Astrocyte of the hippocampus (primary cell): ENCODE results near the gene GRB2.
"Not testable (repeated sequence)": the region's sequence is repeated elsewhere in the genome, so short reads cannot be mapped to it uniquely, and the experiment has no call there.

ENCODE experiments used
- DNase-seq: peaks from one replicate; pipeline ENCODE4 v3.0.0; 2011; ENCODE audit warnings: low read depth, low spot score

The GRB2 gene

DNA sequence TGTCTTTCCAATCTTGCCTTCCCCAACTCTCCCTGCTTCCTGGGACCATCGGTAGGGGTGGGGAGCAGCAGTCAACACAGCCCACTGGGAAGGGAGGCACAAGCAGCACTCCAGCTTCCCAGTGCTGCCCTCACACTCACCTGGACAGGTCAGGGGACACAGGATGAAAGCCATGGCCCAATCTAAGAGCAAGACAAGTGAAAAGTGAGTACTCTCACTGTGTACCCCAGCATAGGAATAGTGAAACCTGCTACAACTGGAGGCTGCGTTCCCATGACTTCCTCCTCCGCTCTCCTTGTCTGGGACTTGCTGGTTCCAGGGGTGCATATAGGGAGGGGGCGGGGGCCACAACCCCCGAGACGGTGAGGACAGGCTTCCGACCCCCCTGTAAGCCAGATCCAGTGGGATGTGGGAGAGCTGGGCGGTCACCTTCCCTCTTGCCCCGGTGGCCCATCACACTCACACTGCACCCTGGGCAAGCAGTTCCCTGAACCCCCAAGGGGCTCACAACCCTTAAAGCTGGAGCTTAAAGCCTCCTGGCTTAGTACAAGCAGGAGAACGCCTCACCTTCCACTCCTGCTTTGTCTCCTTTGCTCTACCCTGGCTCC, 86.8 kb downstream of the GRB2 start:
- no peak for DNase-seq

DNA sequence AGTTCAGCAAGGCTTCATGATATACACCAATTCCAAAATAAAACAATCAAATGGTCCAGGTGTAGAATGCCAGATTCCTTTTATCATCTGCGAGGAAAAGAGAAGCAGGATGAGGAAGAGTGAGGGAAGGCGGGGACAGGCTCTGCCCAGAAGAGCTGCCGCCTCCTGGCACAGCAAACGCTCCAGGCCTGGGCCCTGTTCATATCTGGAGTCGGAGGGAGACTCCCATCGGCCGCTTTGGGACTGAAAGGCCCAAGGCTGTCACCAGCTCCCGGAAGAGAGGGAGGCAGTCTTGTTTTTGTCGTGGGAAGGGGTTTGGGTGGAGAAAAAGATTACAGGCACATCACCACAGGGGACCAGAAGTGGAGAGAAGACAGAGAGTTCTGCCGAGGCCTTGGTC, 87.3 kb downstream of the GRB2 start:
- DNase-seq, result no peak

DNA sequence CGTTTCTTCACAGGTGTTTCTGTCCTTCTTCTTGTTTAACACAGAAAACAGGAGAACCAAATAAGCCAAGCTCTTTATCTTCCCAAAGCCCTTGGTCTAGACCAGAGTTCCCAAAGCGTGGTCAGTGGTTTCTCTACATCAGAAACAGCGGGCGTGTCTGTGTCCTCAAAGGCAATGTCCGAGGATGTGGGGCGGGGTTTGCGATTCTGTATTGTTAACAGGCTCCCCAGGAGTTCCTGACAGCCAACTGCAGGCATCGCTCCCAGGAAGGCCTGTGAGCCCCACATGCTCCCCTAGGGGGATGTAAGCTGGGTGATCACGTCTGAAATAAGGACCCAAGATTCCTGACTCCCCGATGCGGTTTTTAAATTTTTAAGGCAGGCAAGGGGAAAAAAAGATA, 87.8 kb downstream of the GRB2 start:
- DNase-seq, result peak; percentile 57

DNA sequence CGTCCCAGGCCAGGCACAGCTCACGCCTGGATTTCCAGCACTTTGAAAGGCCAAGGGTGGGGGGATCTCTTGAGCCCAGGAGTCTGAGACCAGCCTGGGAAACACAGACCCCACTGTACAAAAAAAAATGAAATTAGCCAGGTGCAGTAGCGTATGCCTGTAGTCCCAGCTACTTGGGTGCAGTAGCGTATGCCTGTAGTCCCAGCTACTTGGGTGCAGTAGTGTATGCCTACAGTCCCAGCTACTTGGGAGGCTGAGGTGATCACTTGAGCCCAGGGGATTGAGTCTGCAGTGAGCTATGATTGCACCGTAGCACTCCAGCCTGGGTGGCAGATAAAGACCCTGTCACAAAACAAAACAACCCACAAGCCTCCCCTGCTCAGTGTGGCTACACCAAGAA, 89.2 kb downstream of the GRB2 start:
- DNase-seq, result no peak

DNA sequence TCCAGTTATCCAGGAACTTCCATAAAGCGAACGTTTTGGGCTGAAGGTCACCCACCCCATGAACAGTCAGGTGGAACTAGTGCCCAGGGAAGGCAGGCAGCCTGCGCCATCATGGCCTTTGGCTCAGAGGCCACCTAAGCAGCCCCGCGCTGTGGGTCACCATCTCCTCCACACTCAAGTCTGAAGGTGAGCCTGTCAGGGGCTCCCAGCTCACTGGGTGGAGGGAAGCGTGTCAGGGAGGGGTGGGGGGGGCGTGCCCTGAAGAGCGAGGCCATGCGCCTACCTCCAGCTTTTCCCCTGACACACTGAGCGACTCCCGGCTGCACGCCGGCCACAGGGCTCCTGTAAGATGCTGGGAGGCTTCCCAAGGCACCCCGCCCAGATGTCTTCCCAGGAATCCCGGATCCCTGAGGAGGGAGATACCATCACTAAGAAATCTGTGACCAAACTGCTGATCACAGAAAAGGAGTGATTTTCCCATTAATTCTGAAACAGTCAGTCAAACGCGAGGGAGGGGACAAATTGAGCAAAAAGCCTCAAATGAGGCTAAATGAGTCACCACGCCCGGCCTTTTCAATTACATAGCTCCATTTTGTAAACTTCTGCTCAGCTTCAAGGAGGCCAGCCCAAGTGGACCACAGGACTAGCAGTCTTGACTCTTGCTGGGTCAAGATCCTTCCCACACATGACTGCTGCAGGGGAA, 89.8 kb downstream of the GRB2 start:
- peak; percentile 53 for DNase-seq

DNA sequence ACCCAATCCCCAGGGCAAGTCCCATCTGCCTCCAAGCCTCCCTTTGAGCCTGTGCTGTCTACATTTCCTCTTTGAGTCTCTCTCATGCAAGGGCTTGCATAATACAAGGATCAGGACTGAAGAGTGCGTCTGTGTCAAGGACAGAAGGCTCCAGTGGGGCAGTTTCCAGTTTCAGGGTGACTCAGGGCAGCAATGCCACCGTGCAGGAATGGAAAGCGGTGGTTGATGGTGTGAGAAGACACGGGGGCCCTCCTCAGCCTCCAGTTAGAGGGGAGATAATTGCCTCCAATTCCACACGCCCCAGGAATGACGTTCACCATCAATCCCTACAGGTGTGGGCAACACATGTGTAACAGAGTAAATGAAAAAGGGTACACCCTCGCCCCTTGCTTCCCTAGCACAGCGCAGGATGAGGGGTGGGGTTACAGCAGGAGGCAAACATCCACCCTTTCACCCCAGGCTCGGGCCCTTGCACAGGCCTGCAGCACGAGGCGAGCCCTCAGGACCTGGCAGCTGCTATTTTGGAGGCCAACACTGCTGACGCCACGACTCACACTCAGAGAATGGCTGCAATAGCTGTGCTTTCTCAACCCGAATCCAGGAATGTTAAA, 91.4 kb downstream of the GRB2 start:
- no peak for DNase-seq

DNA sequence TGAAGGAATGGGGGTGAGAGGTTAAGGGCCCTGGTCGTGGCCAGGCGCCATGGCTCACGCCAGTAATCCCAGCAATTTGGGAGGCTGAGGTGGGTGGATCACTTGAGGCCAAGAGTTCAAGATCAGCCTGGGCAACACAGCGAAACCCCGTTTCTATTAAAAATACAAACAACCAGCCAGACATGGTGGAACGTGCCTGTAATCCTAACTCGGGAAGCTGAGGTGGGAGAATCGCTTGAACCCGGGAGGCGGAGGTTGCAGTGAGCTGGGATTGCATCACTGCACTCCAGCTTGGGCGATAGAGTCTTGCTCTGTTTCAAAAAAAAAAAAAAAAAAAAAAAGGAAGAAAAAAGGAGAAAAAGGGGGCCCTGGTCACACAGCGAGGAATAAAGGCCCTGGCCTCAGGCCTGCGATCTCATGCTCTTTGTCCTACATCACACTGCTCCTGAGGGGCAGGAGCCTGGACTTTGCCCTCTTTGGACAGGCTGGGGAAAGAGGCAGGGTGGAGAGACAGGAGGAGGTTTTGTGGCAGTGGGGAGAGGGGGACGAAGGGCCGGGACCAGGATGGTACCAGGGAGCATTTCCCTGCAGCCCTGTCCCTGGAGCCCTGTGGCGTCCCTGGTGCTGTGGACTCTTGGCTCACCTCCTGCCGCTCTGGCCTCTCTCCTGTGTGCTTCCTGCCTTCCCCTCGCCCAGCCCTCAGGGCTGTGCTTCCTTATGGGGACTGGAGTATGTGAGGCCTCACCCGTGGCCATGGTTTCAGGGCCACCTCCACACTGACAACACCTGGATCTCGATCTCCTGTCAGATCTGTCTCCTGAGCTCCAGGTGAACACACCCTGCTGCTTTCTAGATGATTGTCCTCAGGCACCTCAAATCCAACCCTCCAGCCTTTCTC, 96.5 kb downstream of the GRB2 start:
- DNase-seq, result no peak

DNA sequence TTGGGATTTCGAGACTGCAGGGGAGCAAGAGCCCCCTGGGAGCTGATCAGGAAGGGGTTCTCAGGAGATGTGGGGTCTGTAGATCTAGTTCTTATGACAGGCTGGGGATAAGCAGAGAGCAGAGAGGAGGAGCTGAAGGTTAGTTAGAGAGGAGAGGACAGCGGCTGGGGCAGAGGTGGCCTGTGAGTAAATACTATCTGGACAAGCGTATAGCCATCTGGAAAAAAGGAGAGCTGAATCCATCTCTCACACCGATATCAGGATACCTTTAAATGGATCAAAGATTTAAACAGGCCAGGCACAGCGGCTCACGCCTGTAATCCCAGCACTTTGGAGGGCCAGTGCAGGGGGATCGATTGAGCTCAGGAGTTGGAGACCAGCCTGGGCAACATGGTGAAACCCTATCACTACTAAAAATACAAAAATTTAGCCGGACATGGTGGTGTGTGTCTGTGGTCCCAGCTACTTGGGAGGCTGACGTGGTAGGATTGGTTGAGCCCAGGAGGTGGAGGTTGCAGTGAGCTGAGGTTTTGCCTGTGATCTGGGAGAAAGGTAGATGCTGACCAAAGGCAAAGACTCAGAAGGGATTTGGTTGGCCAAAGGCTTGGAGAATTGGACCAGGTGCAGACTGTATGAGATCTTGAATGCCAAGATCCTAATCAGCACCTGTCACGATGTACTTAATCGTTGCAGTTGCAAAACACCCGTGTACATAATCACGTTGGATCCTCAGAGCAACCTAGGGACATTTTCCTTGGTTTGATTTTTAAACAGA, 97.3 kb downstream of the GRB2 start:
- DNase-seq, result no peak

DNA sequence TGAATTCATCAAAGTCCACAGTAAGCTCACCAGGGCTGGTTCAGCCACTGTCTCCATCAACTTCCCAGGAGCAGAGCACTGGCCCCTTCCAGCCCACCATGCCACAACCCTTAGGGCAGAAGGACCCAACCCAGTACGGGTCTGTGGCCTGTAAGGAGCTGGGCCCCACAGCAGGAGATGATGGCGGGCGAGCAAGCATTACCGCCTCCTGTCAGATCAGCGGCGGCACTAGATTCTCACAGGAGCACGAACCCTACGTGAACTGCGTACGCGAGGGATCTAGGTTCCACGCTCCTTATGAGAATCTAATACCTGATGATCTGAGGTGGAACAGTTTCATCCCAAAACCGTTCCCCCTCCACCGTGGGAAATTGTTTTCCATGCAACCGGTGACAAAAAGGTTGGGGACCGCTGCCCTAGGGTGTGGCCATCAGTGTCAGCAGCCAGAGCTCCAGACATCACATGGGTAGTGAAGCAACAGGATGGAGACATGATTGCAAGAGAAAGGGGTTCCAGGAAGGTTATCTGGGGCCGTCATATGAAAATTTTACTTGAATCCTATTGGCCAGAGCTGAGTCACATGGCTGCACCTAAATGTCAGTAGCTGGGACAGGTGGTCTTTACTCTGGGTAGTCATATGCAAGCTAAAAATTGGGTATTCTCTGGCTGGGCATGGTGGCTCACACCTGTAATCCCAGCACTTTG, 103.8 kb downstream of the GRB2 start:
- no peak for DNase-seq

DNA sequence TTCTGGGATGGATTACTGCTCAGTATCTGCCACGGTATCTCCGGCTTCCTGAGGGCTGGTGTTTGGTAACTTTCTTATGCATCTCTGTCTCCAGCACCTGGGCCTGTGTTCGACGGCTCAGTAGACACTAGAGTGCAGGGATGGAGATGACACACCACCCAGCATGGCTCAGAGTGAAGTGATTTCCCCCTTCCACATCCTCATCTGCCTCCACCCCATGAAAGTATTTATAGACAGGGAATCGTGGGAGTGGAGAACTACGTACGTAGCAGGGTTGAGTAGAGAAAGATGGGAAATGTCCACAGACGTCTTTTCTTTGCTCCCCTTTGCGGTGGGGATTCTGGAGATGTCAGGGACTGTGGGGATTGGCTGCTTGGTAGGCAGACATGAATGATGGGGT, 104.4 kb downstream of the GRB2 start:
- DNase-seq, result no peak

DNA sequence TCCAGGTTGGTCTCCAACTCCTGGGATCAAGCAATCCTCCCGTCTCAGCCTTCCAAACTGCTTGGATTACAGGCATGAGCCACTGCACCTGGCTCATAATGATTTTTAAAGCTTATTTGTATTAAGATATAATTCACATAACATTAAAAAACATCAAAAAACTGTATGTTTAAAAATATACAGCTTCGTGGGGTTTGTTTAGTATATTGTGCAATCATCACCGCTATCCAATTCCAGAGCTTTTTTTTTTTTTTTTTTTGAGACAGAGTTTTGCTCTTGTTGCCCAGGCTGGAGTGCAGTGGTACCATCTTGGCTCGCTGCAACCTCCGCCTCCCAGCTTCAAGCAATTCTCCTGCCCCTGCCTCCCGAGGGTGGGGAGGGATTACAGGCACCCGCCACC, 105.2 kb downstream of the GRB2 start:
- no peak for DNase-seq

DNA sequence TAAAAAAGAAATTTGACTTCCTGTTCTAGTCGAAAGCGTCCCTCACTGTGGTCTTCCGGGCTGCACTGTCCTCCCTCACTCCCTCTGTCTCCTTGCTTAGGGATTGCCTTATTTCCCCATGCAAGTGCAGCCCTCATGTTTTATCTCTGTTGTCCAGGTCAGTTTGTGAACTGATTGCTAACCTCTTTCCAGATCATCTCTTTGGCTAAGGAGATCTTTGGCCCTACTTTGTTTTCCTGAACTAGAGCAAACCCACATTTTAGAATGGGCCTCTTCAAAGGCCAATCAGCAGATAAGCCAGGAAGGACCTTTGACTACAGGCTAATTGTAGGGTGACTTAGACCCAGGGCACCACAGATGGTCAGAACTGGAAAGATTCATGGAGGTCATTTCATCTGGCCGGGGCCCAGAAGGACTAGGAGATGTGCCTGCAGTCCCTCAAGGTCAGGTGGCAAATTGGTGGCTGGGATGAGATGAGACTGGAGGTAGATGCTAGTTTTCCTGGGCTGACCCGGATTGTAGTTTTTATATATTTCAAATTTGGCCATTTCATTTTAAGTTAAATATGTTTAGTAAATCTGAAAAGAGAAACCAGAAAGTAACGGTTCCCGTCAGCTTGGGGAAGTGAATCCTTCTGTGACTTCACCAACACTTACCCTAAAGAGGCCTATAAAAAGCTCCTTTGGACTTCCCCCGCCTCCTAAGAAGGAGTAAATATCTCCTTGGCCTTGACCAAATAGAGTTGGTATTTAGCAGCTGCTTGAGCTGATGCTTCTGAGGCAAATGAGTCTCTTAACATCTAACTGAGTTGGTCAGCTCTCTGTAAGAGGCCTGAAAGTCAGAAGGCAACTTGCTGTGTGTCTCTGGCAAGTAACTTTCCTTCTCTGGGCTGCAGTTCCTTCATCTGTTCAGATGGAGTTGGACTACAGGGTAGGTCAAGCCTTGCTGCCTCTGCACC, 110.0 kb downstream of the GRB2 start:
- no peak for DNase-seq

DNA sequence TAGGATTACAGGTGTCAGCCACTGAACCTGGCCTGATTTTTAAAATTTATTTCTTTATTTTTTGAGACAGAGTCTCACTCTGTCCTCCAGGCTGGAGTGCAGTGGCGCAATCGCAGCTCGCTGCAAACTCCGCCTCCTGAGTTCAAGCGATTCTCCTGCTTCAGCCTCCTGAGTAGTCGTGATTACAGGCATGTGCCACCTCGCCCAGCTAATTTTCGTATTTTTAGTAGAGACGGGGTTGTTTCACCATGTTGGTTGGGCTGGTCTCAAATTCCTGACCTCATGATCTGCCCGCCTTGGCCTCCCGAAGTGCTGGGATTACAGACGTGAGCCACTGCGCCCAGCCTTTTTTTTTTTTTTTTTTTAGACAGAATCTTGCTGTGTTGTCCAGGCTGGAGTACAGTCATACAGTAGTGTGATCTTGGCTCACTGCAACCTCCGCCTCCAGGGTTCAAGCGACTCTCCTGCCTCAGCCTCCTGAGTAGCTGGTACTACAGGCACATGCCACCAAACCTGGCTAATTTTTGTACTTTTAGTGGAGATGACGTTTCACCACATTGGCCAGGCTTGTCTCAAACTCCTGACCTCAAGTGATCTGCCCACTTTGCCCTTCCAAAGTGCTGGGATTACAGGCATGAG, 112.5 kb downstream of the GRB2 start:
- not testable (repeated sequence) for DNase-seq

DNA sequence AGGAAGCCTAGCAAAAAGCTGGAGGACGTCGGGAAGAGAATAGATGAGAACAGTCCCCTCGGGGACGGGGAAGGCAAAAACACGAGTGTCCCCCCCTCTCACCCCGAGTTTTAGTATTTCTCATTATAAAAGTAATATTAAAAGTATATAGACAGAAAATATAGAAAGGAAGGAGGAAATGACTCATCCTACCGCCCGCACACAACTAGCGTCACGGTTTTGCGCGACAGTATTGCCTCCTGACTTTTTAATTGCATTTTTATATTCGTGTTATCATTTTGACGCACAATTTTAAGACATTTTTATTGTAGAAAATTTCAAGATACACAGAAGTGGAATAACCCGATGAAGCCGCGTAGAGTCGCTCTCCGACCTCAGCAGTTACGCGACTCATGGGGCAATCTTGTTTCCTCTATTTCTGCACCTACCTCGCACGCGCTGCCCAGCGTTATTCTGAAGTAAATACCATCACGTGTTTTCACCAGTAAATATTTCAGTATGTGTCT, 115.6 kb downstream of the GRB2 start:
- DNase-seq, result peak; percentile 51

DNA sequence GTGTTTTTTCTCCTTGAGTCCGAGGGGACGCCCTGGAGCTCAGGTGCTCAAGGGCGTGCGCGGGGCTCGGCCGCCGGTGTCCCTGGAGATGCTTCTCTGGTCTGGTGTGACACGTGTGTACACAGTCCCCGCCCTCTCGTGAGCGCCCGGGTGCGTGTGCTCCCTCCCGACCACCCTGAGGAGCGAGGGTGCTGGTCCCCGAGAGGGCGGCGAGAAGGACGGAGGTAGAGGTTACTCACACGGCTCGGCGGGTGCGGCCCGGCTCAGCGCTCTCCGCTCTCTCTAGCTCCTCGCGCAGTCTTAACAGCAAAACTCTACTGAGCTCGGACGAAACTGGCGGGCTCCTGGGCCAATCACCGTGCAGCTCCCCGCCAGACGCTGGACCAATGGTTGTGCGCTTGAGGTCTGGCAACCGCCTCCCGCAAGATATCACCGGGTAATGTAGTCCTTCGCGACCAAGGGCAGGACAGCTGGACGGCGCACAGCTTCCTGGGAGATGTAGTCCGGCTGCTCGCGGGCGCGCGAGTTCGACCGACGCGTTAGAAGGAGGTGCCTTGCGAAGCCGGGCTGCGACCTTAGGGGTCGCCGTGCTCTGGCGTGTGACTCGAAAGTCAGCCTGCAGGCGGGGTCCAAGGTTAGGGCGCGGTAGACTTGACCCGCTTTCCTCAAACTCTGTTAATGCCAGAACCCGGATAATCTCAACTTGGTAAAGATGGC, 116.2 kb downstream of the GRB2 start, which contains the start of gene SLC25A19:
SLC25A19 (minus strand) TSS at position 319 of the 717 bp plus-strand sequence. CDS start 2,669 bp downstream, outside the sequence.
- peak; percentile 100 for DNase-seq

DNA sequence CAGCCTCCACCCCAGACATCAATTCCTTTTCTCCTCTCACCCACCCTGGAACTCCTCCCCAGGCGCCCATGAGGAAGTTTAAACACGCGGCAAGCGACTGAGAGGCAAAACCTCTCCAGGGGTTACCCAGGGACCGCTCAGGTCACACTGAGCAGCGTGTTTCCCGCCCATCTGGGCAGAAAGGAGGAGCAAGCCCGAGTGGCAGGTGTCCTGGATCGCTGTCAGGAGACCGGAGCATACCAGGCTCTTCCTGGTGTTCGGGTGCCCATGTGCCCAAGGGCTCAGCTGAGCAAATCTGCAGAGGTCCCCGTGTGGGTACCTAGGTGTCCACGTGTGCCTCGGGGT, 116.7 kb downstream of the GRB2 start:
- no peak for DNase-seq

DNA sequence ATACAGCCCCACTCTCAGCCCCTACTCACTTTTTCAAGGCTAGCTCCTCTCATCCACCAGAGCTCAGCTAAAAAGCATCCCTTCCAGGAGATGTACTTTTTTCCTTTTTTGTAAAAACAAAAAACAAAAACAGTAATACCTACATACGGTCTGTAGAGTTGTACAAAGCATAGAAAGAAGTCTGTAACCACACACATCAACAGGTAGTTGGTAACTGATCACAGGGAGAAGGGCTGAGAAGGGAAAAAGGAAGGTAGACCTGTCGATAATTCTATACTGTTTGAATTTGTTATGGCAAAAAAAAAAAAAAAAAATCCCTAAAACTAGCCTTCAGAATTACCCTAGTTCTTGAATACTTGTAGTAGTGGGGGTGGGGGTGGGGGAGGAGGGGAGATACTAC, 117.1 kb downstream of the GRB2 start:
- DNase-seq, result no peak

DNA sequence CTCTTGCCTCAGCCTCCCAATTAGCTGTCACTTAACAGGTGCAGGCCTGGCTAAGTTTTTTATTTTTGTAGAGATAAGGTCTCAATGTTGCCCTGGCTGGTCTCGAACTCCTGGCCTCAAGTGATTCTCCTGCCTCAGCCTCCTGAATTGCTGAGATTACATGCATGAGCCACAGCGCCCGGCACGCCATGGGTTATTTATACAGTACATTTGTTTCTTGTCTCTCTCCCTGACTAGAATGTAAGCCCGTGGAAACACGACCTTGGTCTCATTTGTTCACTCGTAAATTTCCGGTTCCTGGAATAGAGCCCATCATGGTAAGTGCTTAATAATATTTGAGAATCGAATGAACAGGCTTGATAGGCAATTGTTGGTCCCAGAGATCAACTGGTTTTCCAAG, 118.3 kb downstream of the GRB2 start:
- no peak for DNase-seq
